AG04449 (cell line): ENCODE data around the gene PPP3CB.

Experiments used
- CTCF ChIA-PET: fragments of 350-600 bp; formaldehyde crosslinking; extraction: SDS; loops from one replicate; lab custom pipeline; 2021; ENCODE audit warnings: antibody characterized with exemption; lab: Yijun Ruan, JAX
- POLR2A ChIA-PET: fragments of 400-600, 350-600 bp; formaldehyde crosslinking; extraction: SDS; loops from one replicate; lab custom pipeline; 2020; ENCODE audit warnings: antibody characterized with exemption, inconsistent platforms; lab: Yijun Ruan, JAX
- DNase-seq: peaks from one replicate; pipeline ENCODE4 v3.0.0-alpha.2; 2010; ENCODE audit warnings: low read depth, low spot score
- H3K4me3 ChIP-seq: 2 replicates; pipeline ENCODE4 v1.5.1; 2011; ENCODE audit warnings: low read depth, mild to moderate bottlenecking, control low read depth, low read length
- CTCF ChIP-seq: IDR thresholded peaks from one replicate; pipeline ENCODE4 v1.5.1; 2011; ENCODE audit warnings: mild to moderate bottlenecking, moderate library complexity, low read length, control low read depth, inconsistent platforms; ENCODE audit not compliant: insufficient read depth; ENCODE audit errors: missing control alignments

PPP3CB gene

GRCh38 chr10:73386583-73386982 is 109.2 kb downstream of the PPP3CB start:
- ChIA-PET POLR2A (no interaction called here), CTCF (no interaction called here)
- TF ChIP-seq CTCF, result no peak
- no peak overlapping the region for H3K4me3 ChIP-seq
- no peak for DNase-seq
